DMS153 (cell line): ENCODE measurements around the gene ITGA3.
A peak's percentile ranks its signal among the peaks of the same experiment; 100 is the strongest.

ENCODE experiments used
- DNase-seq: peaks from one replicate; lab custom pipeline; 2025; lab: John Stamatoyannopoulos, UW

The ITGA3 gene

DNA sequence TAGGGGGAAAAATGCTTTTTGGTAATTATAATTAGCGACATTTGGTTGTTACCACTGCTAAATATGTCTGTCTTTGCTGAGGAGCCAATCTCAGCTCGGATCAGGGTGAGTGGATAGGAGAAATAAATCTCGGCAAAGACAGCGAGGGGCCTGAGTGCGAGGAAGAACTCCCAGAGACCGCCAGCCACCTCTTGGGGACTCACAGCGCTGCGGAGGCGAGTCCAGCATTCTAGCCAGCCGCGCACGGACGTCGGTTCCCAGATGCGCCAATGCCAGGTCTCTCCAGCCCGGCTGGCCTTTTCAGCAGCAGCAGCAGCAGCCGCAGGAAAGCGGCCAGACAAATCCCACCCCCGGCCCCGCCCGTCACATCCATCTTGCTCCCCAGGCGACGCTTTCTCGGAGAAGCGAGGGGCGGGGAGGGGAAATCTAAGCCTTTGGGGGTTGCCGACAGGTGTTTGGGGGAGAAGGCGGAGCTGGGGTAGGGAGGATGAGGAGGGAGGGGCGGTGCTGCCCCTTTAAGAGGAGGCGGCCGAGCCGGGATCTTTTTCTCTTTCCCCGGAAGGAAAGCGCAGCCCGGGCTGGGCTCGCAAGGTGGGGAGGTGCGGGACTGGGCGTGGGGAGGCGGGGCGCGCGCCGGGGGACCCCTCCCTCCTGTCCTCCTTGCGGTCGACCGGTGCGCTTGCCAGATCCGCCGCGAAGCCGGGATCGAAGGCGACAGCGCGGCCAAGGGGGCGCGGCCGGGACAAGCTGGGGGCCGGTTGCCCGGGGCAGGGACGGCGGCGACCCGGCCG is at the start of gene ITGA3:
Gene ITGA3 (plus strand): TSS at position 685 of the 791 bp plus-strand sequence. CDS start 330 bp downstream, outside the sequence.
- DNase-seq, result peak; percentile 85

DNA sequence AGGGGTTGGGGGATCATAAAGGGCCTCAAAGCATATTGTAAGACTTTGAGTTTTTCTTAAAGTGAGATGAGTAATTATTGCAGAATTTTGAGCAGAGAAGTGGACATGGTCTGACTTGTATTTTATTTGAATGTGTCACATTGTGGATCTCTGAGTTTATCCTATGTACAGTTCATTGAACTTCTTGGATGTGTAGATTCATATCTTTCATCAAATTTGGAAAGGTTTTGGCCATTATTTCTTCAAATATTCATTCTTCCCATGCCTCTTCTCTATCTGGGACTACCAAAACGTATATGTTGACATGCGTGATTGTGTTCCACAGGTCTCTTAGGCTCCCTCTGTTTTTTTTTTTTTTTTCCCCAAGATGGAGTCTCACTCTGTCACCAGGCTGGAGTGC is 46.6 kb upstream of the ITGA3 start:
- no peak for DNase-seq

- no peak for DNase-seq
These were observed 42.8 kb upstream of the ITGA3 start for GRCh38 chr17:50013079-50013478.

DNA sequence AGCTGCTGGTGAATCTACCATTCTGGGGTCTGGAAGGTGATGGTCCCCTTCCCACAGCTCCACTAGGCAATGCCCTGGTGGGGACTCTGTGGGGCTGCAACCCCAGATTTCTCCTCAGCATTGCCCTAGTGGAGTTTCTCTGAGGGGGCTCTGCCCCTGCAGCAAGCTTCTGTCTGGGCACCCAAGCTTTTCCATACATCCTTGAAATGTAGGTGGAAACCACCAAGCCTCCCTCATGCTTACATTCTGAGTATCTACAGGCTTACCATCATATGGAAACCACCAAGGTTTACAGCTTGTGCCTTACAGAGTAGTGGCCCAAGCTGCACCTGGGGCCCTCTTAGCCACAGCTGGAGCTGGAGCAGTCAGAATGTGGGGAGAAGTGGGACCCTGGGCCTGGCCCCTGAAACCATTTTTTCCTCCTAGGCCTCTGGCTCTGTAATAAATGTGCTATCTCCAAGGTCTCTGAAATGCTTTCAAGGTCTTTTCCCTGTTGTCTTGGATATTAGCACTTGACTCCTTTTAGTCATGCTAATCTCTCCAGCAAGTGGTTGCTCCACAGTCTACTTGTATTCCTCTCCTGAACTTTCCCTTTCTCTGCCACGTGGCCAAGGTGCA is 41.3 kb upstream of the ITGA3 start:
- no peak for DNase-seq

DNA sequence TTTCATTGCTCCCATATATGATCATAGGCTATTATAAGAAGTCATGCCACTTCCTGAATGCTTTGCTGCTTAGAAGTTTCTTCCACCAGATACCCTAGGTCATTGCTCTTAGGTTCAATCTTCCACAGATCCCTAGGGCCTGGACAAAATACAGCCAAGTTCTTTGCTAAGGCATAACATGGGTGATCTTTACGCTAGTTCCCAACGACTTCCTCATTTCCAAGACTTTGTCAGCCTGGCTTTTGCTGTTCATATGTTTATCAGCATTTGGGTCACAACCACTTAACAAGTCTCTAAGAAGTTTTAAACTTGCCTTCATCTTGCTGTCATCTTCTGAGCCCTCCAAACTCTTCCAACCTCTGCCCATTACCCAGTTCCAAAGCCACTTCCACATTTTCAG is 40.8 kb upstream of the ITGA3 start:
- DNase-seq, result no peak

GRCh38 chr17:50018909-50019308 is 37.0 kb upstream of the ITGA3 start:
- DNase-seq, result no peak

DNA sequence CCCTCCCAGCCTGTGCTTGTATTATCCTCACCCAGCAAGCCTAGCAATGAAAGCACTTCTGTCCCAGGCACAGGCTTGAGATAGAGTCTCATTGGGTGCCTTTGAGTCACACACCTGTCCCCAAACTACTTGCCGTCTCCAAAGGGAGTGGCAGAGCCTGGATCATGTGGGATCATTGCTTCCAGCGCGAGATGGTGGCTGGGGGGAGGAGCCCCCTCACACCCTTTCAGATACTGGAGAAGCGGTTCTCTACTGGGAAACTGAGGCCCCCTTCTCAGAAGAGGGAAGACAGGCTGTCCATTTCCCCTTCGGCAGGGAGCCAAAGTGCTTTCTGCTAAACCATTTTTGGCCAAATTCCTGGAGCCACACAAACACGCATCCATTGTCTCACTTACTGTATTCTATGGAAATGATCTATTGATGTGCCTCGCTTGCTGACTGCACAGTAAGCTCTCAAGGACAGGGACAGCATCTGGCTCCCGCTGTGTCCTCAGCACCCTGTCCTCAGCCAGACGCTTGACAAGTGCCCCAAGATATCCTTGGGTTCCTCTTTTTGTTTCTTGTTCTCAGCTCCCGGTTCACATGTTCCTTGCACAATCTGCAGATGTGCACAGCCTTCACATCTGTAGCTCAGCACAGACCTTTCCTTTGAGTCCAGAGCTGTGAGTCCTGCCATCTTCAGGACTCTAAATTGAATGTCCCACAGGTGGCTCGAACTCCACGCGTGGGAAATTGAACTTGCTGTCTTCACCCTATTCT is 34.9 kb upstream of the ITGA3 start:
- no peak for DNase-seq

- no peak for DNase-seq
These were observed 34.1 kb upstream of the ITGA3 start for GRCh38 chr17:50021681-50022370.

- no peak for DNase-seq
These were observed 33.3 kb upstream of the ITGA3 start for GRCh38 chr17:50022463-50023130.

- no peak for DNase-seq
These were observed 32.4 kb upstream of the ITGA3 start for GRCh38 chr17:50023520-50023919.

DNA sequence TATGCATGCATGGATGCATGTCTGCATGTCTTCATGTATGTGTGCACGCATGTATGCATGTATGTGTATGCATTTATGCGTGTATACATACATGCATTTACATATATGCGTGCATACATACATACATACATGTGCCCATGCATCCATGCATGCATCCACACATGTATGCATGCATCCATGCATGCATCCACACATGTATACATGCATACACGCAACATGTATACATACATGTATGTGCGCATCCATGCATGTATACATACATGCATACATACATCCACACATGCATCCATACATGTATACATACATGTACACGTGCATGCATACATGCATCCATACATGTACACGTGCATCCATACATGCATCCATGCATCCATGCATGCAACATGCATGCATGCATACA is 31.1 kb upstream of the ITGA3 start:
- DNase-seq, result no peak

DNA sequence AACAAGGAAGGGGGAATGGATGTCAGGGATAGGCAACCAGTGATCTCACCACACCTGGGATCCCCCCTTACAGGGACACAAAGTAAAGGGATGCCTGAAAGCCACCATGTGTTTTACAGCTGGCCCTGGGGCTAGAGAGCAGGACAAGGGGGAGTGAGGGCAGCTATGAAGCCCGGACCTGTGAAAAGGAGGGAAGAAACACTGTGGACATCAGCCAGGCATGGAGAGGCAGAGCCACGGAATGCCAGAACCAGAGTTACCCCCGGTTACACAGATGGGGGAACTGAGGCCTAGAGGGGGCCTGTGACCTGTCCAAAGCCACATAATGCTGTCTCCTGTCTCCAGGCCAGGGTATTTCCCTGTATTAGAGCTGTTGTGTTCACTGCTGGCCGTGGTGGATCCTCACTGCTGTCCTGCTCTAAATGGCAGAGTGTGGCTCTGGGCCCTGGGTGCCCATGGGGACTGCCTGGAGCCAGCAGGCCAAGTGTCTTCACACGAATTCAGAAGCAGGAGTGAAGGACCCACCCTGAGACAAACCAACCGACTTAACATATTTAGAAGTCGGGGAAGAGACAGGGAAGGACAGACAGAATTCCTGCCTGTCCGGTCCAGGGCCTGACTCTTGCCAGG is 29.7 kb upstream of the ITGA3 start:
- DNase-seq, result no peak

- peak; percentile 65 for DNase-seq
These were observed 29.1 kb upstream of the ITGA3 start for GRCh38 chr17:50026837-50027171.

DNA sequence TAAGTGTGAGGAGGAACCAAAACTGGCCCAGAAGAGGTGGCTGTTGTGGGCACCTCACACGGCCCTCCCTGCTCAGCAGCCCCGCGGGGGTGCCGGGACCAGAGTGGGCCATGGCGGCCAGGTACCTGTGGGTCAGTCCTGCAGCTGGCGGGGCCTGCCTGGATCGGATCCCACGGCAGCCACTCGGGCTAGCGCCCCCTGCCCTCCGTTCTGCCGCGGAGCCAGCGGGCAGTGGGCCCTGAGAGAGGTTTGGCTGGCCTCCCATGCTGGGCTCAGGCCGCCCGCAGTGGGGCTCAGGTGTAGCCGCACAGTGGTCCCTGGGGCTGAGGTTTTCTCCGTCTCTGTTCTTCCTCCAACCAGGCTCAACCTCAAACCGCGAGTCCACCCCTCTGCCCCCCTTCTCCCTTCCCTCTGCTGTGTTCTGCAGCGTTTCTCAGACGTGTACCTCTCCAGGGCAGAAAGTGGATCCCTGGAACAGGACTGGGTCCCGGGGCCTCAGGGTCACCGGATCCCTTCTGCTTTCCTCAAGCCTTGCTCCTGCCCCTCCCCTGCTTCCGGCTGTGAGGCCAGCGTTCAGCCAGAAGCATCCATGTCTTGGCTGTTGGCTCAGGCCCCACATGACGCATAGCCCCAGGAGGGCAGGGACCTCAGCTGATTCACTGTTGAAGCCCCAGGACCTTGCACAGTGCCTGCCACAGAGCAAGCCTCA is 28.6 kb upstream of the ITGA3 start:
- no peak for DNase-seq

DNA sequence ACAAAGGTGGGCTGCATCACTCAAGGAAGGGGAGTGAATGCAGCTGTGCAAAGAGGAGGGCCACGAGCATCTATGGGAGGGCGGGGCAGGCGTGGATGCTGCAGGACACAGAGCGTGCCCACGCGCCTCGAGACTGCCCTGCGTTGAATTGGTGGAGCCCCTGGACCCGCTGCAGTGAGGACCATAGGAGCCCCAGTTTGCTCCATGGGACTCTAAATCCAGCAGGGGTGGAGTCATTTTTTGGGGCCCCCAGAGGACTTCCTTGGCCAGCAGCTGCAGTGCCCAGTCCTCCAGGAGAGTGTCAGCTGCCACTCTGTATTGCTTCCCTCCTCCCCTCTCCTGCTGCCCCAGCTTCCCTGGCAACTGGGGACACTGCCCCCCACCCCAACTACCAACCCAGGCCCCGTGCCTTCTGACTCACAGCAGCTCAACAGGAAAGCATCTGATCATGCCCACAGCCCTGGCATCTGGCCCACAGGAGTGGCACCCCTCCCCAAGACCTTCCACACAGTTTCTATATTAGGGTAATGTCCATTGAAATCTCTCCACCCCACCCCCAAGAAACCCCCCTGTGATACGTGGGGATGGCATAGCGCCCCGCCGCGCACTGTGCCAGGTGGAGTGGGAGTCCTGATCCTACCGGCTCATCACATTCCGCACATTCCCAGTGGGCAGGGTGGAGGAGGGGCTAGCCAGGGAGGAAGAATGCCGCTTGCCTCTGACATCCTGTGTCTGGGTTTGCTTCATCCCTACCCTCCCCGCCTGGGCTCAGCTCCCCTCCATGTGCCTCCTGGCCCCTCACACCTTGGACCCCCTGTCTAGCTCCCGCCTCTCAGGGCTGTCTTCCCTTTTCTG is 27.8 kb upstream of the ITGA3 start:
- no peak for DNase-seq

DNA sequence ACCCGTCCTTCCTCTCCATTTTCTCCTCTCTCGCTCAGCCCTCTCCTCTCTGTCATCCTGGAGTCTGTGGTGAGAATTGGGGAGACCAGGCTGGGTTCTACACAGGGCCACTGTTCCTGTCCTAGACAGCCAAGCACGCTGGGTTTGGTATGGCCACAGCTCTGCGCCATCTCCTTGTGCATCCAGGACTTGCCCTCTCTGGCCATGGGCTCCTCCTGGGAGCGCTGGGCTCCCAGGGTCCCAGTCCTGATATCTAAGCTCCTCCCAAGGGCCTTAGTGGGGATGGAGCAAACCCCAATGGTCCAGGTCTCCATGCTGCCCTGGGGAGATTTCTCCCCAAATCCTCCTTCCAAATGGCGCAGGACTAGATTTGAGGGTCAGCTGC is 27.2 kb upstream of the ITGA3 start:
- DNase-seq, result no peak

- DNase-seq, result no peak
These were observed 26.7 kb upstream of the ITGA3 start for GRCh38 chr17:50029185-50029584.

- DNase-seq, result no peak
These were observed 22.6 kb upstream of the ITGA3 start for GRCh38 chr17:50033316-50033715.

- DNase-seq, result no peak
These were observed 21.2 kb upstream of the ITGA3 start for GRCh38 chr17:50034498-50035364.
